ENCODE data around the gene SPACA7.
"Not testable (repeated sequence)": the region's sequence is repeated elsewhere in the genome, so short reads cannot be mapped to it uniquely, and the experiment has no call there.

The SPACA7 gene

DNA sequence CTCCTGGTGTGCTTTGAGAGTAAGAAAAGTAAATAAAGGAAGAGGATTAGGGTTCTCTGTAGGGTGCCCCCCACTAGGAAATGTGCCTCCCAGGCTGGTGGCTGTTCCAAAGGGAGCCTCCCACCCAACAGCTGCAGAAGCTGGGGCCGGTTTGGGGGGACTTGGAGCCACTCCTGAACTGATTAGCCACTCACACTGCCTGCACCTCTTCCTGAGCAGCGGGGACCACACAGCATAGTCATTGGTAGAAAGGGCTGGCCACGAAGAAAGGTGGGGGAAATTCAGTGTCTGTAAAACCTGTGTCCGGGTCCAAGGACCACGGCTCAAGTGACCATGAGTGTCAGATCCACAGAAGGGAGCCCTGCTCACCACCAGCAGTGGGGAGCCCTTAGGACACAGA lies 55.6 kb downstream of the SPACA7 start:
- no peak for DNase-seq

DNA sequence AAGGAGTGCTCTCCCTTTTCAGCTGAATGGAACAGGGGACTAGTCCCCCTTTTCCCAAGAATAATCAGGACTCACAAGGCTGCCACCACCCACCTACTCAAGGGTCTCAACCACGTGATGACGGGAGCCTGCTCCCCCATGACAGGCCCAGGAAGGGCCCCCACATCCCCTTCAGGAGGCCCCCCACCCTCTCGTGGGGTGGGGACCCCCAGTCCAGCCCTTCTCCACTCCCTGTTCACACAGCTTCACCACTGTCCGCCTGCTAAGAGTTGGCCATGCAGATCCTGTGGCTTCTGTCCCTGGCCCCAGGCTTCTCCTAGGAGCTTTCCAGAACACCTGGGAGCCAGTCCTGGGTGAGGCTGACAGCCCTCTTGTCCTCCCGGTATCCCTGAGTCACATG lies 56.6 kb downstream of the SPACA7 start:
- not testable (repeated sequence) for DNase-seq

DNA sequence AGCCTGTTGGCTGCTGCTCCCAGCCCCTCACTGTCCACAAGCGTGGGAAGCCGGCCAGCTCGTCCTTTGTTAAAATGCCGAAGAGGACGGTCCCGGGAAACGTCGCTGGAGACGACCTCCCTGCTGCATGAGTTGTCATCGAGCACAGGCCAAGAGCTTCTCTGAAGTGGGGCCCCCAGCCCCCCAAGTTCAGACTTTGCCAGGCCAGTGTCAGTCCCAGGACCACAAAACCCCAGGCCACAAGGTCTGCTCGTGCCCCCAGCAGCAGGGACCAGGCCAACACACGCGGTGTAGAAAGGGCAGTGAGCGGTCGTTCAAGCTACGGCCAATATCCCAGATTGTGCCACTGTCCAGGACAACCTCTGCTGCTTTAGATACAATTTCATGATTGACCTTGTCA lies 57.4 kb downstream of the SPACA7 start:
- DNase-seq = not testable (repeated sequence)

DNA sequence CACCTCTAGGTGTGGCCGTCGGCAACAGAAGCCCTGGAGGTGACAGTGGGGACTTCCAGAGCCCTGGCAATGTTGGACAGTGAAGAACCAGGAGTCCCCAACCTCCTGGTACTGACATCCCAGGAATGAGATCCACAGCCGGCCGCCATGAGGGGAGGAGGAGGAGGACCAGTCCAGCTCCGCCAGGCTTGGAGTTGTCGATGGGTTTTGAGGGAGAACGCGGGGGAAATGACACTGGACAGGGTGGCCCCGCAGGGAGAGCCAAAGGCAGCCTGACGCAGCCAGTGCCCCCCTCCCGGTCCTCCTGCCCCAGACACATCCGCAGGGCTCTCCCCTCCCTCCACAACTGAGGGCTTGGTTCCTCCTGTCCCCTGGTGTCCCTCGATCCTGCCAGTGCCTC lies 57.9 kb downstream of the SPACA7 start:
- DNase-seq = no peak

DNA sequence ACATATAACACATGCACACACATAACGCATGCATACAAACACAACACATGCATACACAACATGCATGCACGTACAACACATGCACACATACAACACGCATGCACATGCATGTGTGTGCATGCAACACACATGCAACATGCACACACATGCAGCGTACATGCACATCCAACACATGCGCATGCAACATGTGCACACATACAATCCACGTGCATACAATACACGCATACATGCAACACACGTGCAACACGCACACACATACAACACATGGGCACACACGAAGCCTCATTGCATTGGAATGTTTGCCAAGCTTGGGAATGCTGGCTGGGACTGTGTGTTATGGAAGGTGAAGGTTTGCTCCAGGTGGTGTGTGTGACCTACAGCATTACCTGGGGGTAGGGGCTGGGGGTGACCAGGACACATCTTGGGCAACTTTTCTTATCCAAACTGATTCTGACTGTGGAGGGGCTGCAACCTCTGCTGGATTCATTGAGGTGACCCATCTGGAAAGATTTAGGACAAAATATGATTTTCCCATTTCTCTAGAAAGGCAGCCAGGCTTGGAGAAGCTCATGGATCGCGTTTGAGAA lies 58.9 kb downstream of the SPACA7 start:
- no peak for DNase-seq

DNA sequence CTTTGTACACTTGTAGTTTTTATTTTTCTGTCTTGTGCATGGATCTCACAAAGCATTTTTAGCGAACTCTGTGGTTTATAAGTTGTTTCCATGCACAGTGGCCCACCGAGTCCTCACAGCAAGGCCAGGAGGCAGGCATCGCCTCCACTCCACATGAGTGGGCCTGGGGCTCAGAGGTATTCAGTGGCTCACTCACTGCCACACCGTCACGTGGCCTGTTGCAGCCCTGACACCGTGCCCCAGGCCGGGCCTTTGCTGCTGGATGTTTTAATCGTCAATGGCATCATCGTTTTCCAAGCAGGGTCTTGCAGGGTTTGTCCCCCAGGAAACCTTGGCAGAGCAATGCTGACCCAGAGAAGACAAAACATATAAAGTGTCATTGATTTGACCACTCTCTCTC lies 59.8 kb downstream of the SPACA7 start:
- DNase-seq = no peak

DNA sequence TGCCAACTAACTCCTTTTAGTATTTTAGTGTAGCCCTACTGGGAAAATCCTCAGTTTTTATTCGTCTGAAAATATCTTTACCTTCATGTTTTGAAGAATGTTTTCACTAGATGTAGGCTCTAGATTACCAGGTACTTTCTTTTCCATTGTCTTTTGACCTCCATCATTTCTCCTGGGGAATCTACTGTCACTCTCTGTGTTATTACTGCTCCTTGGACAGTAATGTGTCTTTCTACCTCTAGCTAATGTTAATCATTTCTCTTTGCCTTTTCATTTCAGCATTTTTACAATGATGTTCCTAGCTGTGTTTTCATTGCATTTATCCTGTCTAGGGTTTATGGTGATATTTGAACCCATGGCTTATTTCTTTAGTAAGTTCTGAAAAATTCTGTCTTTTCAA lies 61.9 kb downstream of the SPACA7 start:
- no peak for DNase-seq

DNA sequence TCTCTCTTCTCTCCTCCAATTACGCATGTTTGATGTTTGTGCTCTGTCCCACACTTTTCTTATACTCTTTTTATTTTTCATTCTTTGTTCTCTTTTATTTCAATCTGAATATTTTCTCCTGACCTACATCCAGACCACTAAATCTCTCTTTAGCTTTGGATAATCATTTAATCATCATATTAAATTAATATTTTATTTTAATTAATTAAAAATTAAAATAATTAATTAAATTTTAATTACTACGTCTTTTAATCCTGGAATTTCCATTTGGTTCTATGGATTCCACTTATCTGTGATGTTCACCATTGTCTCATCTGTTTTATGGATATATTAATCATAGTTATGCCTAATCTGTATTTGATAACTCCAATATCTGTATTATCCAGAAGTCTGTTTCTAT lies 62.4 kb downstream of the SPACA7 start:
- no peak for DNase-seq

DNA sequence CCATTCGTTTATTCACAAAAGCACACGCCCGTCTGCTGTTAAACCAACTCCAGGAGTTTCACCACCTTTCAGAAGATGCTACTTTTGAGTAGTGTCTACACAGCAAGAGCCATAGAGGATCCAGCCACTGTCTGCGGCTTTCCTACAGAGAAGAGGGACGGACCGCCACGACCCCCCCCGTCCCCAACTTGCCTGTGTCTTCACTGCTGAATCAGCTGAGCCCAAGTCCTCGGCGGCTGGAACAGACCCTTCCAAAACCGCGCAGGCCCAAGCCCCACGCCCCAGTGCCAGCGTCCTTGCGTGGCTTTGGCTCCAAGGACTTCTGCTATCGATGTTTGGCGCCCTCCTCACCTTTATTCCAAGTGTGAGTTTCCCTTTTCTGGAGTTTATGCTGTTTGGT lies 65.1 kb downstream of the SPACA7 start:
- DNase-seq = no peak

DNA sequence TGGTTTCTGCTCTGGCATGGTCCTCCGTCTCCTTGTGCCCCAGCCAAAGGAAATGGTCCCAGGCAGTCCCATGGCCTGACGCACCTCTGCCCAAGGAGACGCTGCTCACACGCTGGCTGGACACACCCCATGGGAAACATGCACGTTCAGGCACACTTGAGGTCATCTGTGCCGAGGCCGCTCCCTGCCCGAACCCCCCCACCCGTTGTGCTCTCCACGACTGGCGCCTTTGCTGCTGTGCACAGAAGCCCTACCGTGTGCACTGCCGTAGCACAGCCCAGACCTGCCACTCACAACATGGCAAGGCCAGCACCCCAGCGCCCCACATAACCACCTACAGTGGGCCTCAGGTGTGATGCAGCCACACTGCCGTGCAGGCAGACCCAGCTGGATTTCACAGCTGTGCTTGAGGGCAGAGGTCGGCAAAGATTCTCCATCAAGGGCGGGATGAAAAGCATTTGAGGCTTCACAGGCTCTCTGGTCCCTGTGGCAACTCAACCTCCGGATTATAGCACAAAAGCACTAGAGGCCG lies 65.7 kb downstream of the SPACA7 start:
- no peak for DNase-seq

DNA sequence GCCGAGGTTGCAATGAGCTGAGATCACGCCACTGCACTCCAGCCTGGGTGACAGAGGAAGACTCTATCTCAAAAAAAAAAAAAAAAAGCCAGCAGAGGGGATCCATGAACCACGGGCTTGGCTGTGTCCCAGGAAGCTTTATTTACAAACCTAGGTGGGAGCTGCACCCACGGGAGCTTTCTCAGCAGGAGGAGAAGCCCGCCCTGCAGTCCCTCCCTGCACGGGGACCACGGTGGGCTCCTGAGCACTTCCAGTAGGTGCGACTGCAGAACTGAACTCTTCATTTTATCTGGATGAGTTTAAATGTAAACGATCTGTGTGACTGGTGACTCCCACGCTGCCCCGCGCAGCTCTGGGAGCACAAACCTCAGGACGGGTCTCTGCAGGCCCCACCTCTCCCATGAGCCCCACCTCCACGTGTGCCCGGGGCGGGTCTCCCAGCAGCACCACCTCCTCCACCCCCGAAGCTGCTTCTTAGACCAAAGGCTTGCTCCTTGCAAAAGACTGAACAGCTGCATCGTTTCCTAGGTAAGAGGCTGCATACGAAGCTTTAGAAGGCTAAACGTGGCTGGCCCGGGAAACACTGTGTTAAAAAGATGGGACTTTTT lies 66.4 kb downstream of the SPACA7 start:
- no peak for DNase-seq

DNA sequence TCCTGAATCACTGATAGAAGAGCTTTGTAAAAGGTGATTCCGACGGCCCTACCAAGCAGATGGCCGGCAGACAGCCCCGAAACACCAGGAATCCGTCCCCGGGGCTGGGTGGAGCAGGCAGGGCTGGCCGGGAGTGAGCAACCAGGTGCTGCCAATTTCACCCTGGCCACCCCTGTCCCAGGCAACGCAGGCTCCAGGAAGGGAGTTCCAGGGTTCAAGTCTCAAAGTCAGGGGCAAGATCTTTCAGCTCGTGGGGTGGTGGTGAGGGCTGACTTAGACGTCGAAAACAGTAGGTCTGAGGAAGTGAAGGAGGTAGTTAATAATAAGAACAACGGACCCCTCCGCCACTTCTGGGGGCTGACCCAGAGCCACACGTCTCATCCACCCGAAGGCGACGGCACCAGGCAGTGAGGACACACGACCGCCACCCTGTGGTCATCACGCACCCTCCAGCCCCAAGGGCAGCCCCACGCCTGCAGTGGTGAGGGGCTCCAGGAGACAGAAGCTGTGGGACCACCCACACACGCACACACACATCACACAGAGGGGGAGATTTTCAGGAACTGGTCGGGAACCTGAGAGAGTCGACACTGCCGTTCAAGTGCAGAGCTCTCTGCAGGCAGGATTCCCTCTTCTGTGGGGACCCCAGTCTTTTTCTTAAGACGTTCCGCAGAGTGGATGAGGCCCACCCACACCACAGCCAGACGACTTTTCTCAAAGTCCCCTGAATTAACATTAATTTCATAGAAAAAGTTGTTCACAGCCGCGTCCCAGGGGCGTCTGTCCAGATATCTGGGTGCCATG lies 67.2 kb downstream of the SPACA7 start:
- no peak for DNase-seq

DNA sequence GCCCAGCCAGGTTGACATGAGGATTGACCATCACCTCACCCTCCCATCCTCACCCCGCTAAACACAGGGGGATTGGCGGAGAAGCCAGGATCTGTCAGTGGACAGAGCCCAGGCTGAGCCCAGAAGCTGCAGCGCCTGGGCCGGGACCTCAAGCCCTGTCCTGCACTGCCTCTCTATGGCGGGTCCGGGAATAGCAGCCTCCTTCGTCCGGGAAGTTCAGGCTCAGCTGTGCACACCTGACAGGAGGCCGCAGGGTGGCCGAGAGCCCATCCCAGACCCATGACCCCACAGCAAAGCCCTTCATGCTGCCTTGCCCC lies 67.8 kb downstream of the SPACA7 start:
- no peak for DNase-seq

DNA sequence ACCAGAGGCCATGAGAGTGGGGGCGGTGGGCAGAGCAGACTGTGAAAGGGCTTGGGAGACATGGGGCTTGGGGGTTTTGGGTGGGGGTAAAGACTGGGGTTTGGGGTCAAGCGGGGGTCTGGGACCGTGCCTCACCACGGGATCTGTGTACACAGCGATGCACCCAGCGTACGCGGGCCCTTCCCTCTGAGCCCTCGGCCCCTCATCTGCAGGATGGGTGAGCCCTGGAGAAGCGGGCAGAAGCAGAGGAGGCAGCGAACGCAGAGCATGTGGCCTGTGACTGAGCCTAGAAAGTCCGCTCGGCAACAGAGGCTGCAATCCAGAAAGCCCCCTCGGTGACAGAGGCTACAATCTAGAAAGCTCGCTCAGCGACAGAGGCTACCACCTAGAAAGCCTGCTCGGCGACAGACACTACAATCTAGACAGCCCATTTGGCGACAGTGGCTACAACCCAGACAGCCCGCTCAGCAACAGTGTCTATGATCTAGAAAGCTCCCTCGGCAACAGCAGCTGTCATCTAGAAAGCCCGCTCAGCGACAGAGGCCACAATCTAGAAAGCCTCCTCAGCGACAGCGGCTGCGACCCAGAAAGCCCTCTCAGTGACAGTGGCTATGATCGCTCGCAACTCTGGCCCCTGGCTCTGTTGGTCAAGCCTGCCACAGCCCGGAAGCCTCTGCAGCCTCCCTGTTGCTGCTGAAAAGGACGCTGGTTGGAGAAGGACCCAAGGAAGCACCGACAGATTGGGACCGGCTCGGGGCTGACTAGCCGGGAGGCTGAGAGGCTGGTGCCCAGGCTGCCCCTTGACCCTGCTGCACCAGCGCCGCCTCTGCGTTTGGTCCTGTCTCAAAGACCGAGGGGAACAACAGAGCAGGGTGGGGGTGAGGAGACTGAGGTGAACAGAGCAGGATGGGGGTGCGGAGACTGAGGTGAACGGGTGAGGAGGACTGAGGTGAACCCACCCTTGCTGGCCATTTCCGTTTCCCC lies 68.6 kb downstream of the SPACA7 start:
- DNase-seq = no peak

DNA sequence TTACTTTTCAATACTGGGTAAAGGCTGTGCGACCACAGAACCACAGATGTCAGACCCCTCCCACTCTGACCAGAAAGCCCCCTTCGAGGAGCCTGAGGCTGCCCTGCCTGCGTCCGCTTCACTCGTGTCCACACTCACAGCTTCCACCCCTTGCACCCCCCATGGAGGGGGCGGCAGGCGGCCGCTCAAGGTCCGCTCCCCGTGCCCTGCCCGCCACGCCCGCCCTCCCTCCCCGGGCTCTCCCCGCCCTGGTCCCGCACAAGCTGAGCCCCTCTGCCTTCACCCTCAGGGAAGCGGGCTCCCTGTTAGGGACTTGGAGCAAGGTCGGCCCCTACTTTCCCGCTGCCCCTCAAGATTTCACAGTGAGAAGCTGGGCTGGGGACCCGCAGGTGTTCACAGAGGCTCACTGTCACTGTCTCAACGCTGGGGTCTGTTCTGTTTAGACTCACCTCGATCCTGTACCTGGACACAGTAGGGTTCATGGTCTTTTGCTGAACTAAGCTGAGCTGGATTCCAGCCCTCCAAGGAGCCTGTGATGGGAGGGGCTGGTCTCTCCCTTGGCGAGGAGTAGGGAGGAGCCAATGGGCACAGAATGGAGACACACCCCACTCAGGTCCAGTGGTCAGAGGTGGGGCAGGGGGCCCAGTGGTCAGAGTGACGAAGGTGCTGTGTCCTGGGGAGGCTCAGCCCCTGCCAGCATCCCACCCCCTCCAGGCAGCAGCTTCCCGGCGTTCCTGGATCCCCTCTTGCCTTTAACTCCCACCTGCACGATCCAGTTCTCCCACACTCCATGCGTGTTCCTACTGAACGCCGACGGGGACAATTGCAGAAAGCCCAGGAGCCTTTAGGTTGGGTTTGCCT lies 69.5 kb downstream of the SPACA7 start:
- no peak for DNase-seq

DNA sequence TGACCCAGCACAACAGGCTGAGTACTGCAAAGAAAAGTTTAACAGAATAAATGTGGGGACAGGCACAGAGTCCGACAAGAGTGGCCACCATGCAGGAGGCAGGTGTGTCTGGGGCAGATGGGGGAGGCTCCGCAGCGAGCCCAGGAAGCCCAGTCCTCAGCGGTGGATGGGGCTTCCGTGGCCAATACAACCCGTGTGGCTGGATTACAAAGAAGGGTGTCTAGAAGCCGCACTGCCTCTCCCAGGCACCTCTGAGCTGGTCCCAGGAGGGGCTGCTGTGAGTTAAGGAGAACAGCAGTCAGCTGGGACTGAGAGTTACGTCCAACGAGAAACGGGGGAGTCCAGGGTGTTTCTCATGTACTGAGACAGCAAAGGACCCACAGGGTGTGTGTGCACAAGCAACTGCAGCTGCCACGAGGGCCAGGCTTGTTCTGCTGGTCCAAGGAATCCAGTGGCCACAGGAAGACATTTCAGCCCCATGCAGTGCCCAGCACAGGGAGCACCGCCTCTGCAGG lies 70.2 kb downstream of the SPACA7 start:
- no peak for DNase-seq

DNA sequence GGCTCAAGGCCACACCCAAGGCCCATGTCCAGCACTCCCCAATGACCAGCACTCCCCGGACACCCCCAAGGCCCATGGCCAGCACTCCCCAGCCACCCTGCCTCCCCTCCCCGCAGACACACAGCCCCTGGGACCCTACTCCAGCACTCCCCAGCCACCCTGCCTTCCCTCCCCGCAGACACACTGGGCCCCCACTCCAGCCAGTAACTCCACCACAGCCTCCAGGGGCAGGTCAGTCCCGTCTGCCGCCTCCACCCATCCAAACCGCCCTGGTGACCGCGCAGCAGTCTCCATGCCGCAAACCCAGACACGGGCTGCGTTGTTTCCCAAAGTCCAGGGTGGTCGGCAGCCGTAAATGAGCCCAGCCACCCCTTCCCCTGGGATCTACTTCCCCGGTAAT lies 70.7 kb downstream of the SPACA7 start:
- DNase-seq = no peak

DNA sequence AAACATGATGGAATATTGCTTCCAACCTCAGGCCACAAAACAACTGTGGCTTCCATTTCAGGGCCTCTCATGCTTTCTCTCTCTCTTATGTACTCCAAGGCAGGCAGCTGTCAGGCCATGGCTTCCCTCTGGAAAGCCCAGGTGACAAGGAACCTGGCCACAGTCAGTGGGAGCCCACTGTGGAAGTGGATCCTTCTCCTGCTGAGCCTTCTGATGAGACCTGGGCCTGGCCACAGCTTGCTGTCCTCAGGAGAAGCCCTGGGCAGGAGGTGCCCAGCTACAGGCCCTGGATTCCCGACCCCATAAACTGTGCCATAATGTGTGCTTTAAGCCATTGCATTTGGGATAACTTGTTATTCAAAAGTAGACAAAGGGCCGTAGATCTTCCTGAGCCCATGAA lies 71.2 kb downstream of the SPACA7 start:
- DNase-seq = no peak

DNA sequence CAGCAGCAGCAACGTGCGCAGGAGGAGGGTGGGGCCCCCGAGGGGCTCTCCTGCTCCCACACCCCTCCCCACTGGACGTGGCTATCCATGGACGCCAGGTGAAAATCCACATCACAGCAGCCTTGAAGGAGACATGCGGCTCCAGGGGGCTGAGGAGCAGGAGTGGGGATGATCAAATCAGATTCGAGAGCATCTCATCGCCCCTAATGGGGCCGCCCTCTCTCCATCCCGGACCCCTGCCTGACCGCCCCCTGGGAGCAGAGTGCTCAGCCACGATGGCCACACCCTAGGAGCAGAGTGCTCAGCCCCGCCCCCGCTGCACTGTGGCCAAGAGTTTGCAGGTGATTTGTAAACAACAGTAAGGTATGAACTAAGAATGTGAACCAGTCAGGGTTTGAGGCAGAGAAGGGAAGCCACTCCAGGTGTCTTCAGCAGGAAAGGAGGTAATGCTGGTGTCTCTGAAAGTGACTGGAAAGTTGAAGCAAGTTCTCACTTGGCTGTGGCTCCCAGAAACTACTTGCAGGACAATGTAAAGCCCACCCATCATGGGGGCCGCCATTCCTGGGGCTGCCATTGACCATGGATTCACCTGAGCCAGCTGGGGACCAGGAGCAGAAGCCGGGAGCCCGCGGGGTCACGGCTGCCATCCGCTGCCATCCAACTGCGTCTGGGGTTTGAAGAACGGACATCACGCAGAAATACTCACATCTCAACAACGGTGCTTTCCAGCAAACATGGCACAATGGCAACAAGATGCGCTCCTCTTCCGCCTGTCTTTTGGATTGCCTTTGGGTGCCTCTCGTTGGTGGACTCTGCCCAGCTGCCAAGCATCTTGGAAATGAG lies 71.8 kb downstream of the SPACA7 start:
- no peak for DNase-seq

DNA sequence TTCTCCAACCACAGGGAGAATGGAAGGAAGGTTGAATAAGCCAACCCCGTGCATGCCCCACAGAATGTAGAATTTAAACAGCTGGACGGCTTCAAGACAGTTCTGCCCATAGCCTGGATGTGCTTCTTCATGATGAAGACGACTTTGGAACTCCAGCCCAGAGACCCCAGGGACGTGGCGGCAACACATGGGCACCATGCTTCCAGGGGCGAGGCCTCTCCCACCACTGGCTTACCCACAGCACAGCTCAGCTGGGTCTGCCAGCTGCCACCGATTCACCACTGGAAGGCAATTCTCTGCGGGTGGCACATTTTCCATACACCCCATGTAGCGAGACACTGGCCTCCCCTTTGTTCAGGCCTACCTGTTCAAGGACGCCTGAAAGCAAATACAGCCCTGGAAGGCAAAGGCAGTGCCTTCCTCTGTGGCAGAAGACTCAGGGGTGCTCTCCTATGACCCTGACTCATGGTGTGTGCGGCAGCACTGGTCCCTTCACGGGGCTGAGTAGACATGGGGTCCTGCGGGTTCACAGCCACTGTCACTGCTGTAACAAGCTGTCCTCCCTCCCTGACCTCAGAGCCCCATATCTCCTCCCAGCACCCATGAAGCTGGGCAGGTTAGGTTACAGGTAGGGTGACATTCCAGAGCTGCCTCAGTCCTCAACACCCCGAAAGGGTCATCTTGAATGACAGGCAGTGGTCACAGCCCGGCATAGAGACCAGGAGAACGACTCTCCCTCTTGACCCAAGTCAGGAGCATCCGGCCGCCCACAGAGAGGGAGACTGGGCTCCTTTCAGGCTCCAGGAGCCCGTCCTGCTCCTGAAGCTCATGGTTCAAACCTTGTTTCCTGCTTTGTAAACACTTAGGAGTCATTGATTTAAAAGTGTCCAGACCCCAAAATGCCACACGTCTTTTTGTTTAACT lies 72.7 kb downstream of the SPACA7 start:
- DNase-seq = no peak

Data from GOT3 (cell line).